Endothelial cell of umbilical vein (primary cell): ENCODE data around the gene FRYL. TPM values are rescaled to one million over a fixed set of nuclear protein-coding genes. Genes with fewer than 3 reads are reported as not detected.

ENCODE experiments used
- BruUV-seq: library from RNA; stranded (reverse); fragments of 400-500 nt; replicated peaks from 2 replicates; lab custom pipeline; 2021; lab: Mats Ljungman, UMichigan
- CTCF ChIA-PET: fragments of 300-600, 350-600 bp; sonication (Branson Sonifier 250); formaldehyde crosslinking; loops from one replicate; lab custom pipeline; 2021; ENCODE audit warnings: antibody characterized with exemption, inconsistent platforms; lab: Charles Lee
- POLR2A ChIA-PET: fragments of 300-600, 350-600 bp; sonication (Branson Sonifier 250); formaldehyde crosslinking; loops from one replicate; lab custom pipeline; 2021; ENCODE audit warnings: antibody characterized with exemption, inconsistent platforms; lab: Charles Lee
- DNase-seq: peaks from one replicate; pipeline ENCODE4 v3.0.0-alpha.2; 2011; ENCODE audit warnings: low read depth, low spot score
- FAIRE-seq: peaks from 2 replicates; lab custom pipeline; 2011; peaks lifted over from hg19 to GRCh38; lab: Jason Lieb, UNC
- H2AFZ ChIP-seq: 2 replicates; pipeline ENCODE4 v1.6.0; 2012; ENCODE audit warnings: low read depth, low read length, control low read depth, inconsistent platforms
- H3K27ac ChIP-seq: 2 replicates; pipeline ENCODE4 v1.5.1; 2011; ENCODE audit warnings: low read depth, mild to moderate bottlenecking, control low read depth, low read length, moderate library complexity; ENCODE audit not compliant: insufficient read depth
- H3K27me3 ChIP-seq, 2 experiments: 2 replicates each; pipeline versions ENCODE4 v1.6.0 to v1.6.1; 2011; ENCODE audit warnings: low read length in 2 of 2, mixed read lengths in 1 of 2; ENCODE audit not compliant: control insufficient read depth in 2 of 2, insufficient read depth in 2 of 2
- H3K36me3 ChIP-seq, 2 experiments: 2 replicates in 1 of 2; 3 replicates in 1 of 2; pipeline ENCODE4 v1.5.1; 2011; ENCODE audit warnings: low read length in 2 of 2, mild to moderate bottlenecking in 1 of 2, moderate library complexity in 1 of 2; ENCODE audit not compliant: control insufficient read depth in 2 of 2, insufficient read depth in 2 of 2; ENCODE audit errors: extremely low read depth in 1 of 2
- H3K4me1 ChIP-seq: 3 replicates; pipeline ENCODE4 v1.5.1; 2011; ENCODE audit warnings: mild to moderate bottlenecking, low read length; ENCODE audit not compliant: control insufficient read depth, insufficient read depth; ENCODE audit errors: extremely low read depth
- H3K4me2 ChIP-seq: 2 replicates; pipeline ENCODE4 v1.6.1; 2011; ENCODE audit warnings: low read length, control low read depth, mixed read lengths; ENCODE audit not compliant: insufficient read depth
- H3K4me3 ChIP-seq, 3 experiments: fragments of 200-600 bp in 1 of 3; sonication (generic), shearing (Covaris generic) in 1 of 3; replicated peaks in 1 of 3; 2 replicates each; pipeline ENCODE4 v1.5.1; 2011 to 2016; ENCODE audit warnings: control low read depth in 3 of 3, low read length in 3 of 3, mild to moderate bottlenecking in 2 of 3, inconsistent platforms in 1 of 3, low read depth in 1 of 3, moderate library complexity in 1 of 3; ENCODE audit not compliant: insufficient read depth in 1 of 3
- H3K79me2 ChIP-seq: 2 replicates; pipeline ENCODE4 v1.6.0; 2012; ENCODE audit warnings: low read length, inconsistent platforms; ENCODE audit not compliant: control insufficient read depth, insufficient read depth
- H3K9ac ChIP-seq: replicated peaks from 2 replicates; pipeline ENCODE3; 2011; ENCODE audit warnings: low read length, control low read depth; ENCODE audit not compliant: insufficient read depth; ENCODE audit errors: extremely low read depth
- H3K9me1 ChIP-seq: replicated peaks from 3 replicates; pipeline ENCODE4 v1.6.0; 2011; ENCODE audit warnings: mild to moderate bottlenecking, low read length; ENCODE audit not compliant: control insufficient read depth, insufficient read depth; ENCODE audit errors: extremely low read depth
- H3K9me3 ChIP-seq: replicated peaks from 2 replicates; pipeline ENCODE4 v1.5.1; 2012; ENCODE audit warnings: low read length, inconsistent platforms; ENCODE audit not compliant: control insufficient read depth, insufficient read depth
- H4K20me1 ChIP-seq: replicated peaks from 2 replicates; pipeline ENCODE3; 2011; ENCODE audit warnings: mild to moderate bottlenecking, low read length; ENCODE audit not compliant: control insufficient read depth, insufficient read depth; ENCODE audit errors: extremely low read depth
- CTCF ChIP-seq, 2 donors: IDR thresholded peaks; 1 replicate in 1 of 2; 2 replicates in 1 of 2; pipeline ENCODE4 v1.5.1; 2011; ENCODE audit warnings: low read length in 2 of 2, mild to moderate bottlenecking in 2 of 2, moderate library complexity in 2 of 2, control low read depth in 1 of 2, inconsistent platforms in 1 of 2, low read depth in 1 of 2; ENCODE audit not compliant: insufficient read depth in 1 of 2; ENCODE audit errors: extremely low read depth in 1 of 2
- EZH2 ChIP-seq: IDR thresholded peaks from 2 replicates; pipeline ENCODE4 v1.6.1; 2012; ENCODE audit warnings: borderline replicate concordance, low read depth, mild to moderate bottlenecking, moderate library complexity, low read length, inconsistent platforms; ENCODE audit not compliant: severe bottlenecking
- FOS ChIP-seq: IDR thresholded peaks from 2 replicates; pipeline ENCODE4 v1.6.1; 2011; ENCODE audit warnings: mild to moderate bottlenecking, low read length, moderate library complexity, borderline replicate concordance; ENCODE audit not compliant: insufficient read depth
- GATA2 ChIP-seq: IDR thresholded peaks from 2 replicates; pipeline ENCODE4 v1.7.0; 2011; ENCODE audit warnings: low read depth, mild to moderate bottlenecking, moderate library complexity, mixed read lengths, low read length; ENCODE audit not compliant: insufficient read length, insufficient read depth
- JUN ChIP-seq: IDR thresholded peaks from 2 replicates; pipeline ENCODE4 v1.6.1; 2011; ENCODE audit warnings: borderline replicate concordance, low read depth; ENCODE audit not compliant: insufficient read length, insufficient read depth
- MAX ChIP-seq: IDR thresholded peaks from 2 replicates; pipeline ENCODE4 v1.6.1; 2011; ENCODE audit not compliant: insufficient read depth, insufficient read length
- MYC ChIP-seq: IDR thresholded peaks from one replicate; pipeline ENCODE4 v1.6.1; 2011; ENCODE audit warnings: mild to moderate bottlenecking, low read depth, low read length
- POLR2A ChIP-seq: IDR thresholded peaks from 2 replicates; pipeline ENCODE4 v1.6.1; 2012; ENCODE audit warnings: low read depth, mild to moderate bottlenecking, control low read depth, low read length
- POLR2AphosphoS5 ChIP-seq: IDR thresholded peaks from 2 replicates; pipeline ENCODE4 v1.6.1; 2012; ENCODE audit warnings: low read depth, mild to moderate bottlenecking, control low read depth, low read length, moderate library complexity; ENCODE audit not compliant: insufficient read depth
- dilution Hi-C: fragments of 300-500 bp; cut with MboI; formaldehyde crosslinking; loops from one replicate; pipeline ENCODE4 v1.15.0; 2019; ENCODE audit warnings: low sequenced_read_pairs; ENCODE audit not compliant: extremely low pct_ligation_motif_present
- intact Hi-C: fragments of 100-400 bp; cut with micrococcal nuclease; formaldehyde crosslinking; loops from one replicate; pipeline ENCODE4 v1.10.0; 2022
- polyA plus RNA-seq, 4 experiments: library from polyadenylated mRNA; depleted of rRNA in 3 of 4; stranded (reverse) in 3 of 4; unstranded in 1 of 4; fragments of >200 nt; gene quantifications; 2 replicates each; pipeline versions ENCODE4 v1.2.1 to v1.2.3, GENCODE V29; 2011 to 2012; ENCODE audit warnings: missing spikeins in 1 of 4
- total RNA-seq: library from RNA; stranded (reverse); gene quantifications from 2 replicates; pipeline ENCODE4 v1.2.3, GENCODE V29; 2021

Gene FRYL
- total and polyA plus RNA-seq, 2 donors (not counting 3 experiments of a cell fraction or from before 2014, with no cell fraction given): 17.0 to 84.9 TPM

GRCh38 chr4:48590884-48591283 is 189.2 kb downstream of the FRYL start:
- Histone ChIP-seq H3K27ac (no peak overlapping the region), H3K4me1 (peaks cover 45% of the 10 kb centered on the region), H3K4me2 (no peak overlapping the region), H4K20me1 (no peaks in the 10 kb centered on the region), H3K27me3 (no peaks in the 10 kb centered on the region), H3K9me3 (no peaks in the 10 kb centered on the region), H3K9me1 (no peaks in the 10 kb centered on the region), H3K4me3 (no peak overlapping the region), H3K79me2 (peaks cover 2% of the 10 kb centered on the region), H2AFZ (no peak overlapping the region), H3K36me3 (peaks cover 3 to 4% of the 10 kb centered on the region in 2 experiments), H3K9ac (no peak overlapping the region)
- ChIA-PET POLR2A (no interaction called here), CTCF (no interaction called here)
- TF ChIP-seq EZH2: no peak
- TF ChIP-seq GATA2: no peak
- no TSS peak for BruUV-seq
- FAIRE-seq (no peak), DNase-seq (no peak)
- intact Hi-C loops: loop anchor here (5.0 kb wide), 2 partner anchors 76 to 186 kb away; no protein-coding TSS in a partner anchor
- dilution Hi-C loops: no loop called here

- POLR2A ChIA-PET: no interaction called here
Observed at GRCh38 chr4:48589098-48589445, 191.0 kb downstream of the FRYL start.

More at GRCh38 chr4:48589098-48589445, 191.0 kb downstream of the FRYL start:
- dilution Hi-C loops: no loop called here
- DNase-seq: peak; percentile 14
- no peak for TF ChIP-seq CTCF (IDR thresholded peaks at IDR 0.05; ENCODE audit: extremely low read depth in 1 of 2, insufficient read depth in 1 of 2, low read depth in 1 of 2, low read length in 2 of 2)
- TF ChIP-seq POLR2A: no peak
- TF ChIP-seq EZH2: no peak
- no peak for TF ChIP-seq MAX
- peak; percentile 44 for TF ChIP-seq JUN
- no peak for TF ChIP-seq GATA2
- TF ChIP-seq FOS: peak; percentile 17
- no peak for TF ChIP-seq POLR2AphosphoS5
- TF ChIP-seq MYC: no peak
- no peaks in the 10 kb centered on the region for H3K9me1 ChIP-seq
- no peak overlapping the region for H2AFZ ChIP-seq
- H3K4me3 ChIP-seq: no peak overlapping the region
- H3K4me1 ChIP-seq: peaks cover 28% of the 10 kb centered on the region
- peak overlapping the region; percentile 60 for H3K27ac ChIP-seq
- H3K36me3 ChIP-seq: peaks cover 3 to 5% of the 10 kb centered on the region in 2 experiments
- peak overlapping the region; percentile 39 for H3K4me2 ChIP-seq
- CTCF ChIA-PET: interaction anchor here (1.9 kb wide), 1 partner anchor 11 kb away, joined by 9 read pairs; no protein-coding TSS in a partner anchor
- BruUV-seq: no TSS peak
- no peaks in the 10 kb centered on the region for H3K27me3 ChIP-seq
- no peaks in the 10 kb centered on the region for H4K20me1 ChIP-seq
- H3K9me3 ChIP-seq: no peaks in the 10 kb centered on the region
- FAIRE-seq: no peak
- no peaks in the 10 kb centered on the region for H3K79me2 ChIP-seq
- H3K9ac ChIP-seq: no peak overlapping the region
- intact Hi-C loops: loop anchor here (2.0 kb wide), 1 partner anchor 54 kb away; no protein-coding TSS in a partner anchor
